Hepatocyte (in vitro differentiated cells): ENCODE results near the gene HSD17B14.

Experiments used
- EZH2 ChIP-seq: fragments of 200-600 bp; sonication (generic); IDR thresholded peaks from 2 replicates; pipeline ENCODE4 v1.6.1; 2016; ENCODE audit warnings: antibody characterized with exemption, mild to moderate bottlenecking, borderline replicate concordance
- TF ChIP-seq, protein P1 (sequence below): fragments of 200-600 bp; sonication (generic); IDR thresholded peaks from 2 replicates; pipeline ENCODE4 v1.5.1; 2016; ENCODE audit warnings: antibody characterized with exemption, mild to moderate bottlenecking; ENCODE audit not compliant: poor library complexity

DNA sequence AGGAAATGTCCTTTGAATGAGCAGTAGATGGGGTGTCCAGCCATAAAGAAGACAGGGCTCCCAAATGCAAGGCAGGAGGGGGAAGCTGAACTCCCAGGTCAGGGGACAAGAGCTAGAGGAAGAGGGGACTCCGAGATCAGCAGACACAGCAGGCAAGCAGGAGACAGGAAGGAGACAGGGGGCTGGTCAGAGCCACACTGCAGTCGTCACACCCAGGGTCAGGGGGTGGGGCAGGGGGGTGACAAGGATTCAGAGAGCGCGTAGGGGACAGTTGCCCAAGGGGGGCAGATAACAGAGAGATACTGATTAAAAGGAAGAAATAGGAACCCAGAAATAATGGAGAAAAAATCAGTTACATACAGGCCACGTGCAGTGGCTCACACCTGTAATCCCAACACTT lies 3.2 kb downstream of the HSD17B14 start:
- TF ChIP-seq EZH2: no peak
- TF ChIP-seq, protein P1, sequence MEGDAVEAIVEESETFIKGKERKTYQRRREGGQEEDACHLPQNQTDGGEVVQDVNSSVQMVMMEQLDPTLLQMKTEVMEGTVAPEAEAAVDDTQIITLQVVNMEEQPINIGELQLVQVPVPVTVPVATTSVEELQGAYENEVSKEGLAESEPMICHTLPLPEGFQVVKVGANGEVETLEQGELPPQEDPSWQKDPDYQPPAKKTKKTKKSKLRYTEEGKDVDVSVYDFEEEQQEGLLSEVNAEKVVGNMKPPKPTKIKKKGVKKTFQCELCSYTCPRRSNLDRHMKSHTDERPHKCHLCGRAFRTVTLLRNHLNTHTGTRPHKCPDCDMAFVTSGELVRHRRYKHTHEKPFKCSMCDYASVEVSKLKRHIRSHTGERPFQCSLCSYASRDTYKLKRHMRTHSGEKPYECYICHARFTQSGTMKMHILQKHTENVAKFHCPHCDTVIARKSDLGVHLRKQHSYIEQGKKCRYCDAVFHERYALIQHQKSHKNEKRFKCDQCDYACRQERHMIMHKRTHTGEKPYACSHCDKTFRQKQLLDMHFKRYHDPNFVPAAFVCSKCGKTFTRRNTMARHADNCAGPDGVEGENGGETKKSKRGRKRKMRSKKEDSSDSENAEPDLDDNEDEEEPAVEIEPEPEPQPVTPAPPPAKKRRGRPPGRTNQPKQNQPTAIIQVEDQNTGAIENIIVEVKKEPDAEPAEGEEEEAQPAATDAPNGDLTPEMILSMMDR: no peak
